GM18951 (cell line): ENCODE results near the gene DNASE1.

Experiments used
- POLR2A ChIP-seq: IDR thresholded peaks from 4 replicates; pipeline ENCODE4 v1.6.1; 2011; ENCODE audit warnings: mild to moderate bottlenecking; ENCODE audit not compliant: insufficient read length, insufficient read depth; ENCODE audit errors: extremely low read depth
- in situ Hi-C: fragments of 300-500 bp; cut with MboI; formaldehyde crosslinking; loops from one replicate; pipeline ENCODE4 v1.12.0; 2022; ENCODE audit warnings: low sequenced_read_pairs, mixed read lengths, inconsistent platforms; ENCODE audit not compliant: unreplicated experiment

DNASE1 gene

DNA sequence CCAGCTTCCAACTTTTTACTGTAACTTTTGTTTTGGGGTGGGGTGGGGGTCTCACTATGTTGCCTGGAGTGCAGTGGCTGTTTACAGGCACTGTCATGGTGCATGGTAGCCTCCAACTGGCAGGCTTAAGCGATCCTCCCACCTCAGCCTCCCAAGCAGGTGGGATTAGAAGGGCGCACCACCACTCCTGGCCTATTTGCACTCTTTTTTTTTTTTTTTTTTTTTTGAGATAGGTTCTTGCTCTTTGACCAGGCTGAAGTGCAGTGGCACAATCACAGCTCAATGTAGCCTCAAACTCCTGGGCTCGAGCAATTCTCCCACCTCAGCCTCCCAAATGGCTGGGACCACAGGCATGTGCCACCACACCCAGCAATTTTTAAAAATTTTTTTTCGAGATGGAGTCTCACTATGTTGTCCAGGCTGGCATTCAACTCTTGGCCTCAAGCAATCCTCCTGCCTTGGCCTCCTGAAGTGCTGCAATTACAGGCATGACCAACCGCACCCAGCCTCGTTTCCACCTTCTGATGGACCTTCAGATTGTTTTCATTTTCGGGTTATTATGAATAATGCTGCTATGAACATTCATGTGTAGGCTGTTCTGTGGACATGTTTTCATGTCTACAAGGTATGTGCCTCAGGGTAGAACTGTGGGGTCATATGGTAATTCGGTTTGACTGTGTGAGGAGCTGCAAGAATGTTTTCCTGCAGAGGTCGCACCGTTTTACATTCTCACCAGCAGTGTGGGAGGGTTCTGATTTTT lies 51.9 kb downstream of the DNASE1 start:
- TF ChIP-seq POLR2A = no peak
- in situ Hi-C loops = no loop called here
